Limb (tissue), 2 donors: ENCODE data around the gene HRH3.

Experiments used
- DNase-seq, 2 donors: peaks; one replicate each; pipeline ENCODE4 v3.0.0-alpha.2; 2016; ENCODE audit errors: extremely low spot score in 2 of 2

Gene HRH3

GRCh38 chr20:62216636-62217566 lies 3.2 kb downstream of the HRH3 start:
- DNase-seq = no peak

GRCh38 chr20:62215991-62216635 lies 4.0 kb downstream of the HRH3 start:
- no peak for DNase-seq

DNA sequence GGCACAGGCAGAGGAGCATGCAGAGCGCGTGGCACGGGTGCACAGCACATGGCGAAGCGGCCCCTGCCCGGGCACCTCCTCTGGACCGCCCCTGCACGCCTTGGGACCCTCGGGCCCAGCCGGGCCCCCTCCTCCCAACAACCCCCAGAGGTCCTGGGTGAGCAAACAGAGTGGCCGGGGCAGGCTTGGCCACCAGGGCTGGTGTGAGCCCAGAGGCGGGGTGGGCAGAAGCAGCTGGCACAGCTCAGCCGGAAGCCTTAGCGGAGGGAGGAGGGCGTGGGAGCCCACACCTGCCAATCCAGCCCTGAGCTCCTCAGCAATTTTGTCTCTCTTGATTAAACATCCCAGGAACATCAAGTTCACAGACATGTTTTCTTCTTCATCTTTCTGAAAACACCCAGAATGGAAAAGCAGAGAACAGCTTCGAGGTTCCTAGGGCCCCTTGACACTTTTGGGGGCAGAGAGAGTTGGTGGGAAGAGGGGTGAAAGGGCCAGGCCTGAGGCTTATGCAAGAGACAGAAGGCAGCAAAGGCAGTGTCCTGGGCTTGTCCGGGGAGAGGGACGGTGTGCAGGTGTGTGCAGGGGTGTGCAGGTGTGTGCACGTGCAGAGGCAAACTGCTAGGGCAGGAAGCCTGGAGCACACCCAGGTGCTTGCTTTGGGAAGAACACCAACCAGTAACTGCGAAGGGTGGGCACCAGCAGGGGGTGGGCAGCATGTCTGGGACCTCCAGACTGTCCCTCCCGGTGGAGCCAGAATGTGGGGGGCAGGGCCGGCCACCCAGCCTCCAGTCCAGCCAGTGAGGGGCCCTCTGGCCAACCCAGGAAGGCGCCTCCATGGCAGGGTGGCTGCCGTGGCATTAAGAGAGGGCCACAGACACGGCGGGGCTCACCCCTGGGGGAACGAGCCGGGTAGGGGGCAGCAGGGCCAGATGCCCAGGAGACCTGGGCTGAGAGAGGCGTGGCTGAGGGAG lies 4.8 kb downstream of the HRH3 start:
- no peak for DNase-seq

DNA sequence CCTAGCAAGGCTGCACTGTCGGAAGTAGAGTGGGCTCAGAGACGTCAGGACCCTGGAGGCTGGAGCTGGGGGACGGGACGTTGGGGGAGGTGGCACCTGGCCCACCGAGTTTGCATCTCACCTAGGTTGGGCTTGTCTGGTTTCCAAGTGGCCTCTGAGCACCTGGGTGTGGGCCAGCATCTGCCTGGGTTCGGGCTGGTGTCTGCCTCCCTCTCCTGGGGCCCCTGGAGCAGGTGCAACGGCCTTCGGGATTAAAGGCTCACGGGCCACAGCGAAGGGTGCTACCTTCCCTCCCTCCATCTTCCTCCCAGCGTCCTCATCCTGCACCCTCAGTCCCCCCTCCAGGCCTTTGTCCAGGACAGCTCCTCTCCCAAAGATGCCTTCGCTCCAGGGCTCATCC lies 6.0 kb downstream of the HRH3 start:
- DNase-seq = no peak

- DNase-seq = no peak
Measured at GRCh38 chr20:62212299-62212698, 7.8 kb downstream of the HRH3 start.

- DNase-seq = no peak
Measured at GRCh38 chr20:62211769-62212288, 8.2 kb downstream of the HRH3 start.

- DNase-seq = no peak
Measured at GRCh38 chr20:62211216-62211615, 8.9 kb downstream of the HRH3 start.

DNA sequence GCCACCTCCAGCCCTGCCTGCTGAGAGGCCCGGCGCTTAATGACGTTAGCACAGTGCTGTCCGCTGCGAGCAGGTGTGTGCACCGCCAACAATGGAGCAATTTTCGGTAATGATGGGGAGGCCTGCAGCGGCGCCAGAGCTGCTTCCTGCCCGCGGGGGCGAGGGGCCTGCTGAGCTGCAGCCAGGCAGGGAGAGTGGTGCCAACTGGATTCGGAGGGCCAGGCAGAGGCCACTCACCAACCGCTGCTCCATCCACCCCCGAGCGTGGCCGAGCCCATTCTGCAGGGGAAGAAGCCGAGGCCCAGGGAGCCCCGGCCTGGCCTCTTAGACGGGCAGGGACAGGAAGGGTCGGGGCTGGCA lies 9.6 kb downstream of the HRH3 start:
- no peak for DNase-seq

- DNase-seq = no peak
Measured at GRCh38 chr20:62209850-62210495, 10.1 kb downstream of the HRH3 start.

- DNase-seq = no peak
Measured at GRCh38 chr20:62208795-62209755, 11.0 kb downstream of the HRH3 start.

GRCh38 chr20:62208061-62208794 lies 11.8 kb downstream of the HRH3 start:
- no peak for DNase-seq

DNA sequence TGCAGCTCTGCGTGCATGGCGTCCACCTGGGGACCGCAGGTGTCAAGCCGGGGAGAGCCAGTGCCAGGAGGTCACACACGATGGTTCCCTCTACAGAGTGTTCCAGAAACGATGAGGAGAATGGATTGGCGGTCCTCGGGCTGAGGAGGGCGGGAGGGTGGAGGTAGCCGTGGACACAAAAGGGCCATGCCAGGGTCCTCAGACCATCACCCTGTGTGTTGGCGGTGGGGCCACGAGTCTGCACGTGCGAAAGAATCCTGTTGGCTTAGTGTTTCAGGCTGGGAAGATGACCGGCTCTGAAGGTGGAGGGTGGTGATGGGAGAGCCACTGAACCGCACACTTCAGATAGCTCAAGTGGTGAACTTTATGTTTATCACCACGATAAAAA lies 13.7 kb downstream of the HRH3 start:
- DNase-seq = no peak

- DNase-seq = no peak
Measured at GRCh38 chr20:62205618-62206387, 14.3 kb downstream of the HRH3 start.

DNA sequence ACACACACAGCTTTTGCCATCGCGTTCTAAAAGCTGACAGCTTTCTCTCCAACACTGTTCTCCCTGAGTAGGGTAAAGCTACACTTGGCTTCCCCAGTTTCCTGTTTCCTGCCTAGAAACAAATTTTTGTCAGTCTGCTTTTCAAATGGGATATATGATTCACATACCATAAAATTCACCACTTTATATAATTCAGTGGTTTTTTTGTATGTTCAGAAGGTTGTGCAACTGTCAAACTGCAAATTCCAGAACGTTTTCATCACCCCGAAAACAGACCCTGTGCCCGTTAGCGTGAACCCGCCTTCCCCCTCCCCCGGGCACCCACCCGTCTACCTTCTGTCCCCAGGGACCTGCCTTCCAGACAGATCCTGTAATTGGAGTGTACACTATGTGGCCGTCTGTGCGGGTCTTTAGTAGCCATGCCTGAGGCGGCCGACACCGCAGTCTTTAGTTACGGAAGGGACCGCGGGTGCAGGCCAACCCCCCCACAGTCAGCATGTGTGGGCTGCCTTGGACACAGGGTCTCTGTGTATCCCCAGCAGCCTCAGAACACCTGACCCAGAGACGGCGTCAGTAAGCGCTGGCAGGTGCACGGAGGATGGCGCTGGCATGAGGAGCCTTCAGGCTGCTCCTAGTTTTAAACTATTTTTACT lies 16.6 kb downstream of the HRH3 start:
- no peak for DNase-seq

- no peak for DNase-seq
Measured at GRCh38 chr20:62202676-62203377, 17.3 kb downstream of the HRH3 start.

GRCh38 chr20:62202083-62202395 lies 18.0 kb downstream of the HRH3 start:
- no peak for DNase-seq
